Measurements from ENCODE around the gene C20orf141. TPM values are rescaled to one million over a fixed set of nuclear protein-coding genes. Genes with fewer than 3 reads are reported as not detected.

Gene C20orf141
- total and polyA plus RNA-seq, 12 donors, result not detected

- no peak for ATAC-seq
- Histone ChIP-seq H3K4me1 (peaks cover 0 to 8% (median 4%) of the 10 kb centered on the region in 9 donors), H3K36me3 (no peaks in the 10 kb centered on the region), H3K27me3 (peaks cover 0 to 77% (median 57%) of the 10 kb centered on the region in 7 donors), H3K4me3 (no peak overlapping the region), H3K27ac (no peak overlapping the region), H3K9me3 (no peaks in the 10 kb centered on the region)
- 84 to 87% methylated on average over 11 of the region's 11 CpGs for WGBS, 2 donors
- TF ChIP-seq CTCF (IDR thresholded peaks at IDR 0.05), result no peak
- no peak for DNase-seq
- intact Hi-C loops (cut with DNase I), result no loop called here
These were observed 19.8 kb upstream of the C20orf141 start for GRCh38 chr20:2794866-2795447.

- TF ChIP-seq CTCF (IDR thresholded peaks at IDR 0.05), result no peak
- 83 to 84% methylated on average over 24 of the region's 24 CpGs for WGBS, 2 donors
- DNase-seq (no peak), ATAC-seq (no peak)
- Histone ChIP-seq H3K36me3 (no peaks in the 10 kb centered on the region), H3K4me1 (peaks cover 0 to 13% (median 7%) of the 10 kb centered on the region in 9 donors), H3K4me3 (no peak overlapping the region), H3K27me3 (peaks cover 3 to 78% (median 59%) of the 10 kb centered on the region in 7 donors), H3K27ac (no peak overlapping the region), H3K9me3 (no peaks in the 10 kb centered on the region)
- intact Hi-C loops (cut with DNase I), result no loop called here
These were observed 19.3 kb upstream of the C20orf141 start for GRCh38 chr20:2795451-2795850.

- peaks cover 7 to 78% (median 65%) of the 10 kb centered on the region in 7 donors for H3K27me3 ChIP-seq
- no peaks in the 10 kb centered on the region for H3K36me3 ChIP-seq
- H3K9me3 ChIP-seq, result peaks cover 0 to under 1% (median 0%) of the 10 kb centered on the region in 11 donors
- TF ChIP-seq CTCF (IDR thresholded peaks at IDR 0.05), result no peak
- 92 to 93% methylated on average over 20 of the region's 20 CpGs for WGBS, 2 donors
- DNase-seq, result no peak
- intact Hi-C loops (cut with DNase I), result no loop called here
- no peak overlapping the region for H3K4me3 ChIP-seq
- peaks cover 0 to 20% (median 11%) of the 10 kb centered on the region in 9 donors for H3K4me1 ChIP-seq
- no peak for ATAC-seq
- no peak overlapping the region for H3K27ac ChIP-seq
These were observed 18.7 kb upstream of the C20orf141 start for GRCh38 chr20:2796011-2796660.

GRCh38 chr20:2797136-2797983 lies 17.4 kb upstream of the C20orf141 start:
- peaks cover 7 to 89% (median 75%) of the 10 kb centered on the region in 7 donors for H3K27me3 ChIP-seq
- intact Hi-C loops (cut with DNase I), result no loop called here

More at GRCh38 chr20:2797136-2797983, 17.4 kb upstream of the C20orf141 start:
- no peaks in the 10 kb centered on the region for H3K36me3 ChIP-seq
- TF ChIP-seq CTCF (IDR thresholded peaks at IDR 0.05), result no peak
- no peak for DNase-seq
- H3K27ac ChIP-seq, result no peak overlapping the region
- ATAC-seq, result no peak
- peaks cover 0 to 25% (median 12%) of the 10 kb centered on the region in 9 donors for H3K4me1 ChIP-seq
- H3K9me3 ChIP-seq, result peaks cover 0 to 4% (median 0%) of the 10 kb centered on the region in 11 donors
- H3K4me3 ChIP-seq, result no peak overlapping the region
- 85 to 86% methylated on average over 16 of the region's 16 CpGs for WGBS, 2 donors
